Measurements from ENCODE around the gene PAWR.

DNA sequence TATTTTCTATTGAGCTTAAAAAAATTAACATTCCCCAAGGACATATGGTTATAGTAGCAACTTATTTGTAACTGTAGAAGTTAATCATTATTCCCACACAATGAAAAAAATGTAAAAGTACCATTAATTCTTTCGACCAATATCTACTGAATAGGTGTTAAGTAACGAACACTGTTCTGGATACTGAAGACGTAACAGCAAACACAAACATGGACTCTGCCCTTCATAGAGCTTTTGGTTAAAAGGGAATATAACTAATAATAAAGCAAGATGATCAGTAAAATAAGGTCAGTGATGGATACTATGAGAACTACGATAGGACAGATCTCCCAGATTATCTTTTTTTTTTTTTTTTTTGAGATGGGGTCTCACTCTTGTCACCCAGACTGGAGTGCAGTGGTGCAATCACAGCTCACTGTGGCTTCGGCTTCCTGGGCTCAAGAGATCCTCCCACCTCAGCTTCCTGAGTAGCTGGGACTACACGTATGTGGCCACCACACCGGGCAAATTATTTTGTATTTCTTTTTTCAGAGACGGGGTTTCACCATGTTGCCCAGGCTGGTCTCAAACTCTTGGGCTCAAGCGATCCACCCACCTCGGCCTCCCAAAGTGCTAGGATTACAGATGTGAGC is 93.9 kb downstream of the PAWR start:
- no peak for TF ChIP-seq POLR2A (IDR thresholded peaks at IDR 0.05)
- TF ChIP-seq, protein P1, sequence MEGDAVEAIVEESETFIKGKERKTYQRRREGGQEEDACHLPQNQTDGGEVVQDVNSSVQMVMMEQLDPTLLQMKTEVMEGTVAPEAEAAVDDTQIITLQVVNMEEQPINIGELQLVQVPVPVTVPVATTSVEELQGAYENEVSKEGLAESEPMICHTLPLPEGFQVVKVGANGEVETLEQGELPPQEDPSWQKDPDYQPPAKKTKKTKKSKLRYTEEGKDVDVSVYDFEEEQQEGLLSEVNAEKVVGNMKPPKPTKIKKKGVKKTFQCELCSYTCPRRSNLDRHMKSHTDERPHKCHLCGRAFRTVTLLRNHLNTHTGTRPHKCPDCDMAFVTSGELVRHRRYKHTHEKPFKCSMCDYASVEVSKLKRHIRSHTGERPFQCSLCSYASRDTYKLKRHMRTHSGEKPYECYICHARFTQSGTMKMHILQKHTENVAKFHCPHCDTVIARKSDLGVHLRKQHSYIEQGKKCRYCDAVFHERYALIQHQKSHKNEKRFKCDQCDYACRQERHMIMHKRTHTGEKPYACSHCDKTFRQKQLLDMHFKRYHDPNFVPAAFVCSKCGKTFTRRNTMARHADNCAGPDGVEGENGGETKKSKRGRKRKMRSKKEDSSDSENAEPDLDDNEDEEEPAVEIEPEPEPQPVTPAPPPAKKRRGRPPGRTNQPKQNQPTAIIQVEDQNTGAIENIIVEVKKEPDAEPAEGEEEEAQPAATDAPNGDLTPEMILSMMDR (IDR thresholded peaks at IDR 0.05): no peak
